Gastrocnemius medialis (tissue), 4 donors: ENCODE measurements around the gene EOMES. TPM values are rescaled to one million over a fixed set of nuclear protein-coding genes. Genes with fewer than 3 reads are reported as not detected.

Experiments used
- ATAC-seq, 2 donors: fragments of 150-250 bp; one replicate each; pipeline ENCODE4 v1.9.1; 2016
- DNase-seq, 2 donors: peaks; one replicate each; pipeline ENCODE4 v3.0.0-alpha.2; 2019
- H3K27ac ChIP-seq, 4 donors: fragments of 200-600 bp; sonication (generic); 1 replicate in 1 of 4; 2 replicates in 3 of 4; pipeline ENCODE4 v1.5.1; 2016 to 2018; ENCODE audit warnings: mild to moderate bottlenecking in 2 of 4, moderate library complexity in 1 of 4
- H3K27me3 ChIP-seq, 3 donors: fragments of 200-600 bp; sonication (generic) in 2 of 3; 1 replicate in 1 of 3; 2 replicates in 2 of 3; pipeline versions ENCODE4 v1.5.1 to v1.6.0; 2016 to 2019; ENCODE audit warnings: mild to moderate bottlenecking in 1 of 3, moderate library complexity in 1 of 3
- H3K36me3 ChIP-seq, 2 donors: fragments of 200-600 bp; sonication (generic) in 1 of 2; one replicate each; pipeline ENCODE4 v1.5.1; 2017 to 2018
- H3K4me1 ChIP-seq, 2 donors: fragments of 200-600 bp; sonication (generic) in 1 of 2; one replicate each; pipeline ENCODE4 v1.5.1; 2016 to 2017; ENCODE audit warnings: mild to moderate bottlenecking in 2 of 2
- H3K4me3 ChIP-seq, 4 donors: fragments of 200-600 bp; sonication (generic) in 3 of 4; 1 replicate in 1 of 4; 2 replicates in 3 of 4; pipeline ENCODE4 v1.5.1; 2016 to 2019; ENCODE audit warnings: mild to moderate bottlenecking in 2 of 4
- H3K9me3 ChIP-seq, 3 donors: fragments of 200-600 bp; sonication (generic) in 2 of 3; 1 replicate in 1 of 3; 2 replicates in 2 of 3; pipeline ENCODE4 v1.5.1; 2016 to 2019
- POLR2A ChIP-seq, 2 donors: fragments of 450-650 bp; IDR thresholded peaks; one replicate each; pipeline ENCODE4 v1.6.1; 2017; ENCODE audit warnings: antibody characterized with exemption in 2 of 2, mild to moderate bottlenecking in 2 of 2, moderate library complexity in 2 of 2
- in situ Hi-C, 4 donors: fragments of 200-750 bp; cut with MboI; loops; one replicate each; pipeline versions ENCODE4 v1.15.0 to v1.8.0; 2017; ENCODE audit warnings: low sequenced_read_pairs in 4 of 4
- intact Hi-C: fragments of 100-400 bp; cut with DNase I; formaldehyde crosslinking; loops from one replicate; pipeline ENCODE4 v1.15.1; 2023; ENCODE audit warnings: low total_unique reads
- total RNA-seq, 4 donors: library from RNA; depleted of rRNA; stranded (reverse); fragments of >200 nt; gene quantifications; one replicate each; pipeline versions ENCODE4 v1.1.0 to v1.2.3, GENCODE V29; 2016
- TF ChIP-seq, protein P1 (sequence below), 5 experiments: fragments of 450-650 bp in 3 of 5; fragments of 200-600 bp in 2 of 5; sonication (generic) in 2 of 5; IDR thresholded peaks in 4 of 5; conservative IDR thresholded peaks in 1 of 5; 1 replicate in 4 of 5; 2 replicates in 1 of 5; pipeline ENCODE4 v1.5.1; 2016 to 2019; ENCODE audit warnings: antibody characterized with exemption in 5 of 5, mild to moderate bottlenecking in 3 of 5, moderate library complexity in 3 of 5

The EOMES gene
- total RNA-seq, 4 donors from 2014 or later = not detected

DNA sequence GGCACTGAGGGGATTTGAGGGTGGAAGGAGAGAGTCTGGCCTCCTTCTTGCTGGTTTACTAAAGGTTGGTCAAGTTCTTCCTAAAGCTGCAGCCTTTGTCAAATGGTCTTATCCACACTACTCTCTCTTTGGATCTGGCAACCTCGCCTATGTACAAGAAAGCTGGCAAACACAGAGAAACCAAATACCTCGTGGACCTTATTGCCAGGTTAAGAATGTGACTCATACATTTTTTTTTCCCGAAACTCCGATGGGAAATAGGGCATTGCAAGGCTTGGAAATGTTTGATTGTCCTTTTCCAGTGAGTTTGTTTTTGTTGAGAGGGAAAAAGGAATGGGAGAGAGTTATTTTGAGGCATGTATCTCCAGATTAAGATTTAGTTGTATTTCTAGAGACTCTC, 13.9 kb downstream of the EOMES start:
- no peak overlapping the region for H3K4me3 ChIP-seq
- peaks cover 11 to 20% (median 14%) of the 10 kb centered on the region in 3 donors for H3K27me3 ChIP-seq
- no peak overlapping the region for H3K27ac ChIP-seq
- DNase-seq = no peak
- intact Hi-C loops (no loop called here), in situ Hi-C loops (loop anchor here in 2 of 4 donors (25.0 kb wide), 2 partner anchors 554 to 604 kb away; no protein-coding TSS in a partner anchor)
- ATAC-seq = no peak
- no peak for TF ChIP-seq POLR2A (IDR thresholded peaks at IDR 0.05)
- TF ChIP-seq, protein P1, sequence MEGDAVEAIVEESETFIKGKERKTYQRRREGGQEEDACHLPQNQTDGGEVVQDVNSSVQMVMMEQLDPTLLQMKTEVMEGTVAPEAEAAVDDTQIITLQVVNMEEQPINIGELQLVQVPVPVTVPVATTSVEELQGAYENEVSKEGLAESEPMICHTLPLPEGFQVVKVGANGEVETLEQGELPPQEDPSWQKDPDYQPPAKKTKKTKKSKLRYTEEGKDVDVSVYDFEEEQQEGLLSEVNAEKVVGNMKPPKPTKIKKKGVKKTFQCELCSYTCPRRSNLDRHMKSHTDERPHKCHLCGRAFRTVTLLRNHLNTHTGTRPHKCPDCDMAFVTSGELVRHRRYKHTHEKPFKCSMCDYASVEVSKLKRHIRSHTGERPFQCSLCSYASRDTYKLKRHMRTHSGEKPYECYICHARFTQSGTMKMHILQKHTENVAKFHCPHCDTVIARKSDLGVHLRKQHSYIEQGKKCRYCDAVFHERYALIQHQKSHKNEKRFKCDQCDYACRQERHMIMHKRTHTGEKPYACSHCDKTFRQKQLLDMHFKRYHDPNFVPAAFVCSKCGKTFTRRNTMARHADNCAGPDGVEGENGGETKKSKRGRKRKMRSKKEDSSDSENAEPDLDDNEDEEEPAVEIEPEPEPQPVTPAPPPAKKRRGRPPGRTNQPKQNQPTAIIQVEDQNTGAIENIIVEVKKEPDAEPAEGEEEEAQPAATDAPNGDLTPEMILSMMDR (IDR thresholded peaks at IDR 0.05 in 4 of 5, conservative IDR thresholded peaks at IDR 0.05 in 1 of 5) = no peak
- no peaks in the 10 kb centered on the region for H3K9me3 ChIP-seq
- peaks cover 3 to 6% of the 10 kb centered on the region in 2 donors for H3K4me1 ChIP-seq
- H3K36me3 ChIP-seq = no peaks in the 10 kb centered on the region

- in situ Hi-C loops (loop anchor here in 3 of 4 donors (25.0 kb wide), 2 partner anchors 387 to 562 kb away; no protein-coding TSS in a partner anchor), intact Hi-C loops (no loop called here)
- Histone ChIP-seq H3K4me3 (no peak overlapping the region), H3K36me3 (no peaks in the 10 kb centered on the region), H3K27ac (no peak overlapping the region), H3K9me3 (no peaks in the 10 kb centered on the region), H3K4me1 (no peaks in the 10 kb centered on the region), H3K27me3 (no peaks in the 10 kb centered on the region)
- DNase-seq = no peak
- TF ChIP-seq, protein P1 (IDR thresholded peaks at IDR 0.05 in 4 of 5, conservative IDR thresholded peaks at IDR 0.05 in 1 of 5) = no peak
- TF ChIP-seq POLR2A (IDR thresholded peaks at IDR 0.05) = no peak
- no peak for ATAC-seq
Observed at GRCh38 chr3:27699067-27699466, 23.1 kb downstream of the EOMES start.

GRCh38 chr3:27696906-27697305, 25.2 kb downstream of the EOMES start:
- Histone ChIP-seq H3K4me3 (no peak overlapping the region), H3K36me3 (no peaks in the 10 kb centered on the region), H3K4me1 (no peaks in the 10 kb centered on the region), H3K27me3 (no peaks in the 10 kb centered on the region), H3K9me3 (no peaks in the 10 kb centered on the region), H3K27ac (no peak overlapping the region)
- DNase-seq (no peak), ATAC-seq (no peak)
- TF ChIP-seq POLR2A (IDR thresholded peaks at IDR 0.05) = no peak
- TF ChIP-seq, protein P1 (IDR thresholded peaks at IDR 0.05 in 4 of 5, conservative IDR thresholded peaks at IDR 0.05 in 1 of 5) = no peak
- in situ Hi-C loops (loop anchor here in 3 of 4 donors (25.0 kb wide), 2 partner anchors 385 to 560 kb away; no protein-coding TSS in a partner anchor), intact Hi-C loops (no loop called here)

DNA sequence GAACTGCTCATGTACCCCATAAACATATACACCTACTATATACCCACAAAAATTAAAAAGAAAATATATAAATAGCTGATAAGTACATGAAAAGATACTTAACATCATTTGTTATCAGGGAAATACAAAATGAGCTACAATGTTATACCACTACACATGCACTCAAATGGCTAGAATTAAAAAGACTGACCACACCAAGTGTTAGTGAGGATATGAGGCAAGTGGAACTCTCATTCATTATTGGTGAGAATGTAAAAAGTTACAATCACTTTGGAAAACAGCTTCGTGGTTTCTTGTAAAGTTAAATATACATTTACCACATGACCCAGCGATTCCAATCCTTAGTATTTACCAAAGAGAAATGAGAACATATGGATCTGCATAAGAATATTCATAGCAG, 26.5 kb downstream of the EOMES start:
- H3K27ac ChIP-seq = no peak overlapping the region
- in situ Hi-C loops = loop anchor here in 3 of 4 donors (25.0 kb wide), 2 partner anchors 383 to 558 kb away; no protein-coding TSS in a partner anchor
- no peaks in the 10 kb centered on the region for H3K36me3 ChIP-seq
- TF ChIP-seq, protein P1 (IDR thresholded peaks at IDR 0.05 in 4 of 5, conservative IDR thresholded peaks at IDR 0.05 in 1 of 5) = no peak
- TF ChIP-seq POLR2A (IDR thresholded peaks at IDR 0.05) = no peak
- no peak for ATAC-seq
- no peak overlapping the region for H3K4me3 ChIP-seq
- peaks cover 0 to 5% (median 0%) of the 10 kb centered on the region in 3 donors for H3K9me3 ChIP-seq
- intact Hi-C loops = no loop called here
- no peaks in the 10 kb centered on the region for H3K27me3 ChIP-seq
- no peak for DNase-seq
- H3K4me1 ChIP-seq = no peaks in the 10 kb centered on the region

DNA sequence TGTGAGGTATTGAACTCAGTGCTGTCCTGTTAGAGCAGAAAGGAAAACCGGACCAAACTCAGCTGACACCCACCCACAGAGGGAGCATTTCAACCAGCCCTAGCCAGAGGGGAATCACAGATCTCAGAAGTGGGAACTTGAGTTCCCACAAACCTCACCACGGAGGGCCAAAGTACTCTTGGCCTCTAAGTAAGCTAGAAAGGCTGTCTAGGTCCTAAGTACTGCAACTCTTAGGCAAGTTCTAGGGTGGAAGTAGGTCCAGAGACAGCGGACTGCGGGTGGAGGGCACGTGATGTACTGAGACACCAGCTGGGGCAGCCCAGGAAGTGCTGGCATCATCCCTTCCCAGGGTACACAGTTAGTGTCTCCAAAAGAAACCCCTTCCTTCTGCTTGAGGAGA, 34.1 kb downstream of the EOMES start:
- TF ChIP-seq, protein P1 (IDR thresholded peaks at IDR 0.05 in 4 of 5, conservative IDR thresholded peaks at IDR 0.05 in 1 of 5) = no peak
- no peak for TF ChIP-seq POLR2A (IDR thresholded peaks at IDR 0.05)
- intact Hi-C loops (no loop called here), in situ Hi-C loops (loop anchor here in 3 of 4 donors (10.0 to 25.0 kb wide), 3 partner anchors 373 to 551 kb away; no protein-coding TSS in a partner anchor)
- no peaks in the 10 kb centered on the region for H3K36me3 ChIP-seq
- DNase-seq (no peak), ATAC-seq (no peak)
- H3K4me1 ChIP-seq = no peaks in the 10 kb centered on the region
- H3K27me3 ChIP-seq = no peaks in the 10 kb centered on the region
- H3K27ac ChIP-seq = no peak overlapping the region
- H3K4me3 ChIP-seq = no peak overlapping the region
- peaks cover 0 to 7% (median 0%) of the 10 kb centered on the region in 3 donors for H3K9me3 ChIP-seq
